SK-N-MC (cell line): ENCODE measurements around the gene CAPN3.

Source experiments
- EZH2 ChIP-seq: fragments of 200-600 bp; sonication (generic); IDR thresholded peaks from one replicate; pipeline ENCODE4 v1.6.1; 2017; ENCODE audit warnings: antibody characterized with exemption
- POLR2AphosphoS5 ChIP-seq: IDR thresholded peaks from 2 replicates; pipeline ENCODE4 v1.6.1; 2012; ENCODE audit warnings: mild to moderate bottlenecking, low read depth, low read length, borderline replicate concordance

DNA sequence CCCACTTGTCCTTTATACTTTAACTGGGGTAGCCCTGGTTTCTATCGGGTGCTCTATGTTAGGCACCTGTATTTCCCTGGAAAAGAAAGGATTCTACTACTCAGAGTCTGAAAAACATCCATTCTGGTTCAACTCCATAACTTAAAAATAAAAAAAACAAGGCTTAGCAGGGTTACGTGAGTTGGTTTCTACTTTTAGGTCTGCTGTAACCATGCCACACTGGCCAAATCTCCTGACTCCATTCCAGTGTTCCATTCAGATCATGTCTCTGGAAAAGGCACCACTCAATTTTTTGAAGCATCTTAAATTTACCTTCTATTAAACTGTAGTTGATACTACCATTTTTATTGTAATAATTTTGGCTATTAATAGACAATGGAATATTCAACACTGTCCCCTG lies 62.1 kb downstream of the CAPN3 start:
- no peak for TF ChIP-seq EZH2
- TF ChIP-seq POLR2AphosphoS5: no peak
